ENCODE measurements around the gene FZR1. TPM values are rescaled to one million over a fixed set of nuclear protein-coding genes. Genes with fewer than 3 reads are reported as not detected.

Gene FZR1
- total RNA-seq, 2 donors from 2014 or later = 16.6 to 20.1 TPM

DNA sequence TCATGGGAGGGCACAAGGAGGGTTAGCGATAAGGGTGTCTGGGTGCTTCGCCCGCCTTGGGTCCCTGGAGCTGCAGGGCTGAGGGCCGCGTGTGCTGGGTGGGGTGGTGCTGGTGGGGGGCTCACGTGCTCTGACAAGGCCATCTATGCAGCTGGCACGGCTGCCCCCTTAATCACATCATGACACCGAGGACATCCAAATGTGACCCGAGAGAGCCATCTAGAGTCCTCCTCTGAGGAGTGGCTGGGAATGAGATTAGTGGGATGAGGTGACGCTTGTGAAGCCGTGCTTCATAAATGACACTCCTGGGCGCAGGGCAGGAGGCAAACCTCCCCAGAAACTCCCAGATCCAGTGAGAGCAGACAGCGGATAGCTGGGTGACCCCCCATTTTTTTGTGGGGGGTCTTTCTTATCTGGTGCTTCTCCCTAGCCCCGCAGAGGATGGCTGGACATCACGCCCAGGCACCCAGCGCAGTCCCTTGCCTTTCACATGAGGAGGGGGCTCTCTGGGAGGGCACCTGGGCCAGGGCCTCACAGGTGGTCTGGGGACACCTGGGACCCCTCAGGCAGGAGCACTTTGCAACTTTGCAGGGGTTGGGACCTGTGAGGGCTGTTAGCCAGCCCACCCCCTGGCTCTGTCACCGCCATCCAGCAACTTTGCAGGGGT lies 6.6 kb downstream of the FZR1 start:
- no peaks in the 10 kb centered on the region for H3K36me3 ChIP-seq (replicated peaks in 1 of 2; ENCODE audit: insufficient read depth in 1 of 2, low read depth in 2 of 2)
- no peaks in the 10 kb centered on the region for H3K9me3 ChIP-seq
- DNase-seq = no peak
- H3K4me3 ChIP-seq = no peak overlapping the region
- H3K27ac ChIP-seq = no peak overlapping the region
- peaks cover 35% of the 10 kb centered on the region for H3K4me1 ChIP-seq
- ATAC-seq = no peak
- 83 to 95% methylated on average over 7 to 15 of the region's 17 CpGs for WGBS, 2 donors
- intact Hi-C loops (cut with DNase I) = no loop called here
- H3K27me3 ChIP-seq = no peaks in the 10 kb centered on the region
- no peak for TF ChIP-seq POLR2A (IDR thresholded peaks at IDR 0.05)
- no peak for TF ChIP-seq CTCF (IDR thresholded peaks at IDR 0.05)

GRCh38 chr19:3513229-3514140 lies 7.4 kb downstream of the FZR1 start:
- H3K4me1 ChIP-seq = peaks cover 38% of the 10 kb centered on the region
- H3K4me3 ChIP-seq = no peak overlapping the region
- peak; percentile 36 to 75 (median 52) for DNase-seq
- H3K27me3 ChIP-seq = no peaks in the 10 kb centered on the region
- no peak overlapping the region for H3K27ac ChIP-seq
- no peaks in the 10 kb centered on the region for H3K9me3 ChIP-seq
- no peaks in the 10 kb centered on the region for H3K36me3 ChIP-seq (replicated peaks in 1 of 2; ENCODE audit: insufficient read depth in 1 of 2, low read depth in 2 of 2)
- WGBS, 2 donors = 71 to 84% methylated on average over 14 to 23 of the region's 23 CpGs
- intact Hi-C loops (cut with DNase I) = no loop called here
- no peak for TF ChIP-seq CTCF (IDR thresholded peaks at IDR 0.05)
- TF ChIP-seq POLR2A (IDR thresholded peaks at IDR 0.05) = no peak
- no peak for ATAC-seq

DNA sequence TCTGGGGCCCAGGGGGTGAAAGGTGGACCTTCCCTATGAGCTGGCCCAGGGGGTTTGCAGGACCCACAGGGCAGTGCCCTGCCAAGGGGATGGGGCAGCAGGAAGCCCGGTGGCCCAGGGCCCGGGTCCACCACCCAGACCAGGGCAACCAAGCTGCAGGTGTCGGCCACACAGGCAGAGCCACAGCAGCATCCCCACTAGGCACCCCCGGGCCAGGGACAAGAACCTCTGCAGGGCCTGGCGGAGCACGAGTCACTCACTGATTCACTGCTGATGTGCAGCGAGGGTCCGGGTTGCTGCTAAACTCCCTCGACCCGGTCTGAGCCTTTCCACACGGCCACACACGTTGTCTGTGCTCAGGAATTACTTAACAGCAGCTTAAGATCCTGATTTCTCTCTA lies 8.8 kb downstream of the FZR1 start:
- TF ChIP-seq CTCF (IDR thresholded peaks at IDR 0.05) (no peak), POLR2A (IDR thresholded peaks at IDR 0.05) (no peak)
- Histone ChIP-seq H3K27ac (no peak overlapping the region), H3K36me3 (replicated peaks in 1 of 2; ENCODE audit: insufficient read depth in 1 of 2, low read depth in 2 of 2) (no peaks in the 10 kb centered on the region), H3K4me1 (peaks cover 40% of the 10 kb centered on the region), H3K27me3 (no peaks in the 10 kb centered on the region), H3K4me3 (no peak overlapping the region), H3K9me3 (no peaks in the 10 kb centered on the region)
- intact Hi-C loops (cut with DNase I) = no loop called here
- WGBS, 2 donors = 84 to 88% methylated on average over 3 to 9 of the region's 12 CpGs
- no peak for DNase-seq
- no peak for ATAC-seq

DNA sequence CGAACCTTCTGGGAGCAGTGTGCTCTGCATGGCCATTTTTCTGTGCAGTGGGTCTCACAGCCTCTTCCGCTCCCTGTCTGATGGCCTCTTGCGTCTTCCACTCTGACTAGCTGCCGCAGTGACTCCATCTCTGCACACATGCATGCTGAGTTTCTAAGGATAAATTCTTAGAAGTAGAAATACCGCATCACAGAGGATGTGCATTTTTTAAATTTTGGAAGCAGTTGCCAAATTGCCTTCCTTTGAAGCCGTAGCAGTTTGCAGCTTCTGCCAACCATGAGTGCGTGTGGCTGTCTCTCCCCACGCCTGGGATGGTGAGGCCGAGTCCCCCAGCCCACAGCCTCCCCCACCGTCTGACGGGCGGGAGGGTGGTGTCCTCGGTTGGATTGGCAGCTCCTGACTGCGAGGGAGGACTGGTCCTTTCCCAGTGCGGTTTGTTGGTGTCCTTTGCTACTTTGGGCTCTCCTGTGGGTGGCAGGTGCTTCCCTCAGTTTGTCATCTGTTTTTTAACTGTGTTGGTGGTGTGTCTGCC lies 9.8 kb downstream of the FZR1 start:
- H3K9me3 ChIP-seq = no peaks in the 10 kb centered on the region
- WGBS, 2 donors = 78 to 84% methylated on average over 15 of the region's 15 CpGs
- no peaks in the 10 kb centered on the region for H3K27me3 ChIP-seq
- peaks cover 40% of the 10 kb centered on the region for H3K4me1 ChIP-seq
- no peaks in the 10 kb centered on the region for H3K36me3 ChIP-seq (replicated peaks in 1 of 2; ENCODE audit: insufficient read depth in 1 of 2, low read depth in 2 of 2)
- TF ChIP-seq CTCF (IDR thresholded peaks at IDR 0.05) (no peak), POLR2A (IDR thresholded peaks at IDR 0.05) (no peak)
- no peak for DNase-seq
- H3K27ac ChIP-seq = no peak overlapping the region
- ATAC-seq = no peak
- H3K4me3 ChIP-seq = no peak overlapping the region
- intact Hi-C loops (cut with DNase I) = no loop called here
